ENCODE data around the gene CD34.

Gene CD34

DNA sequence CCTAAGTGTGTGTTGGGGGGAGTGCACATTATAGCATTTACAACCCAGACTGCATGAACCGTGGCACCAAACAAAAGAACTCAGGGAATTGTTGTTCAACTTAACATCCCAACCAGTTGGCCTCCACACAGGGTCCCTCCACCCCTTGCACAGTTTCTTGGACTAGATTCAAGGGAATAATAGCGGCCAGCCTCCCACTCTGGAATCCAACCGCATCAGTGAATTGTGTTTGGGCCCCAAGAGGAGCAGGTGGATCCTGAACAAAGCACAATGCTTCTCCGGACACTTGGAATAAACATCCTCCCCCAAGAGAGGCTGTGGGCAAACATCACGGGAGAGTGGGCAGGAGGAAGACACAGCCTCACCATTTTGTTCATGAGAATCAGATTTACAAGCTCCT is 18.2 kb downstream of the CD34 start:
- Histone ChIP-seq H3K4me1 (peaks cover 78% of the 10 kb centered on the region), H4K20me1 (no peaks in the 10 kb centered on the region), H3K4me2 (peak overlapping the region; percentile 94), H3K9ac (no peak overlapping the region), H3K9me3 (no peaks in the 10 kb centered on the region), H3K27ac (no peak overlapping the region), H3K4me3 (no peak overlapping the region), H3K27me3 (no peaks in the 10 kb centered on the region), H3K36me3 (no peaks in the 10 kb centered on the region)
- no peak for TF ChIP-seq Cebpa-rat (IDR thresholded peaks at IDR 0.05)

DNA sequence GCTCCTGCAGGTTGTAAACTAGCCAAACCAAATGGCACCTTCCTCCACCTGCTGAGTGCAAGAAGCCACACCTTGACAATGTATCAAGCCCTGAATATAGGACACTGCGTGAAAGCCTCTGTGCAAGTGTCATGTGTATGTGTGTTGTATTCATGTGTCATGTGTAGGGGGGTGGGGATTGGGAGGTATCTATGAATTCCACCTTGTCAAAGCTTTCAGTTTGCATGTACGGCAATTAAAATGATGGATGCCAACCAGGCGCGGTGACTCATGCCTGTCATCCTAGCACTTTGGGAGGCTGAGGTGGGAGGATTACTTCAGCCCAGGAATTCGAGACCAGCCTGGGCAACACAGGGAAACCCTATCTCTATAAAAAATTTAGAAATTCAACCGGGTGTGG is 19.8 kb downstream of the CD34 start:
- Histone ChIP-seq H3K4me1 (peaks cover 94% of the 10 kb centered on the region), H3K27me3 (no peaks in the 10 kb centered on the region), H3K27ac (peak overlapping the region; percentile 73; the same call in 1 of the 2 replicates), H3K36me3 (no peaks in the 10 kb centered on the region), H4K20me1 (no peaks in the 10 kb centered on the region), H3K9me3 (no peaks in the 10 kb centered on the region), H3K9ac (peak overlapping the region; percentile 55; the same call in 1 of the 2 replicates), H3K4me2 (peak overlapping the region; percentile 94), H3K4me3 (peak overlapping the region; percentile 34; the same call in 1 of the 2 replicates)
- TF ChIP-seq Cebpa-rat (IDR thresholded peaks at IDR 0.05): no peak

DNA sequence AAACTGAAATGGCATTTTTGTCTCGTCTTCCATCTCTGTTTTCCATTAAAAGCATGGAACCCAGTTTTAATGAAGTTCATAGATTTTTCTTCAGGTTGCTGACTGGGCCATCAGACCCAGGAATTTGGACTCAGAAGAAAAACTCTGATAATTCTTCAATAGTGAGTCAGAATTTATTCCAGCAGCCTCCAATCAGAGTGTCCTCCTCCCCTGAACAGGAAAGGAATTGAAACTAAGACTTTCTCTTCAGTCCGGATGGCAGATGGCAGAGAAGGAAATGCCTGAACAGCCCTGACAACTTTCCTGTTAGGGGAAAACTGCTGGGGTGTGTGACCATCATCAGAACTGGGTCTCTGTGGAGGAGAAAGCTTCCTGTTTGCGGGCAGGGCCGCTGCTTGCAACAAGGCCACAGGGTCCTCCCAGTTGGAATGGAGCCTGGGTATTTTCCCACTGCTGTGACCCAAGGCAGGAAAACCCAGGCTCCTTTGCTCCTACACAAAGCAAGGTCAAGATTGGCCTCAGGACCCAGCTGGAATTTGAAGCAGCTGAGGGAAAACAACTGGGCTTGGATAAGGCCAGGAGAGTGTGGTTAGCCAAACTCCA is 20.7 kb downstream of the CD34 start:
- TF ChIP-seq Cebpa-rat (IDR thresholded peaks at IDR 0.05): no peak
- peak overlapping the region; percentile 34; the same call in 1 of the 2 replicates for H3K4me3 ChIP-seq
- no peaks in the 10 kb centered on the region for H3K27me3 ChIP-seq
- H3K4me2 ChIP-seq: peak overlapping the region; percentile 94
- H3K4me1 ChIP-seq: peaks cover 100% of the 10 kb centered on the region
- no peaks in the 10 kb centered on the region for H4K20me1 ChIP-seq
- peak overlapping the region; percentile 73 for H3K27ac ChIP-seq
- no peaks in the 10 kb centered on the region for H3K9me3 ChIP-seq
- H3K36me3 ChIP-seq: no peaks in the 10 kb centered on the region
- H3K9ac ChIP-seq: peak overlapping the region; percentile 55; the same call in 1 of the 2 replicates

DNA sequence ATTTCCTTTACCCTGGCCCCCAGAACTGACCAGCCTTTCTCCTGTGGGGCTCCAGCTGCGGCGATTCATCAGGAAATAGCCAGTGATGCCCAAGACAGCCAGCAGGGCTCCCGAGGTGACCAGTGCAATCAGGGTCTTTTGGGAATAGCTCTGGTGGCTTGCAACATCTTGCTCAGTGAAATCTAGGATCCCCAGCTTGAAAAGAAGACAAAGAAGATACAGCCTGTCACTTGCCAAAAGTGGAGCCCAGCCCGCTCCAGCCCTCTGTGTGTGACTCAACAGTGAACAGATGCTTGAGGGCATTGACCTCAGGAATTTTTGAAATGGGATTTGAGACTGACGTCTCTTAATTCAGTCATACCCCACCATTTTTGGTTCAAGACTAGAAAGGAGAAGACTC is 22.3 kb downstream of the CD34 start:
- Histone ChIP-seq H3K9me3 (no peaks in the 10 kb centered on the region), H3K27ac (no peak overlapping the region), H3K4me2 (peak overlapping the region; percentile 94), H3K4me3 (no peak overlapping the region), H3K27me3 (no peaks in the 10 kb centered on the region), H4K20me1 (no peaks in the 10 kb centered on the region), H3K4me1 (peaks cover 98% of the 10 kb centered on the region), H3K36me3 (no peaks in the 10 kb centered on the region), H3K9ac (no peak overlapping the region)
- no peak for TF ChIP-seq Cebpa-rat (IDR thresholded peaks at IDR 0.05)

DNA sequence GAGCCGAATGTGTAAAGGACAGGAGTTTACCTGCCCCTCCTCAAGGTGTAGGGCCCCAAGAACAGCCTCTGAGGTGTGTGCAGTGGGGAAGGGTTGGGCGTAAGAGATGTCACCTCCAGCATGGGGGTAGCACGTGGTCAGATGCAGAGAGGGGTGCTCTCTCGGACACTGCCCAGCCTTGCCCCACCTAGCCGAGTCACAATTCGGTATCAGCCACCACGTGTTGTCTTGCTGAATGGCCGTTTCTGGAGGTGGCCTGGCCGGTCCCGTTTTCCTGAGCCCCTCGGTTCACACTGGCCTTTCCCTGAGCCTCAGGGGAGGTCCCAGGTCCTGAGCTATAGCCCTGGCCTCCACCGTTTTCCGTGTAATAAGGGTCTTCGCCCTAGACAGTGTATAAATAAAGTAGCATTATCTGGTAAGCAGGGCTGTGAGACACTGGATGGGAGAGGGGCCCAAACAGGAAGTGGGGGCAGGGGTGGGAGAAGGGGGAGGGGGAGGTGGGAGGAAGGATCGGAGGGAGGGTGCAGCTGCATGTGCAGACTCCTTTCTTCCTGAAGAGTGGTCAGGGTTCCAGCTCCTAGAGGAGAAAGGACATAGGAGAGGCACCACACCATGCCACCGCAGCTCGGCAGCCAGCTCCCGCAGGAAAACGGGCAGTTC is 23.3 kb downstream of the CD34 start:
- Histone ChIP-seq H3K27me3 (no peaks in the 10 kb centered on the region), H3K4me1 (peaks cover 98% of the 10 kb centered on the region), H3K9me3 (no peaks in the 10 kb centered on the region), H3K4me3 (no peak overlapping the region), H4K20me1 (no peaks in the 10 kb centered on the region), H3K4me2 (peak overlapping the region; percentile 94), H3K9ac (no peak overlapping the region), H3K27ac (no peak overlapping the region; the same call in 1 of the 2 replicates), H3K36me3 (no peaks in the 10 kb centered on the region)
- TF ChIP-seq Cebpa-rat (IDR thresholded peaks at IDR 0.05): no peak

DNA sequence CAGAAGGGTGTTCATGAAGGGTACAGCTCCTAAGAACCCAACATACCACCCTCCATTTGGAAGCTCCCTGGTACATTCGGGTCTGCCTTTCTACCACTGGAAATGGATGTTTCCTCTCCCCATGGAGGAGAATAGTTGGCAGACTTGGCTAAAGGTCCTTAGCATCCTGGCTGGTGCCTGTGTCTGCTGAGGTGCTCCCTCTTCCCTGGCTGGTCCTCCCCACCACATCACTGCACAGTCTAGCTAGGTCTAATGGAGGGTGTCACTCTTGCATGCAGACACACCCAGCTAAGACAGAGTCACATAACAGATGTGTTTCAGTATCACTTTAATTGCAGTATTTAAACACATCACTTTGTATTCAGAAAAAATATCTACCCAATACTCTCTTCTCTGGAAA is 24.7 kb downstream of the CD34 start:
- no peaks in the 10 kb centered on the region for H4K20me1 ChIP-seq
- no peak overlapping the region for H3K4me3 ChIP-seq
- H3K9me3 ChIP-seq: no peaks in the 10 kb centered on the region
- no peaks in the 10 kb centered on the region for H3K27me3 ChIP-seq
- peaks cover 88% of the 10 kb centered on the region for H3K4me1 ChIP-seq
- no peak overlapping the region for H3K27ac ChIP-seq
- TF ChIP-seq Cebpa-rat (IDR thresholded peaks at IDR 0.05): no peak
- H3K9ac ChIP-seq: no peak overlapping the region
- no peaks in the 10 kb centered on the region for H3K36me3 ChIP-seq
- peak overlapping the region; percentile 94 for H3K4me2 ChIP-seq

DNA sequence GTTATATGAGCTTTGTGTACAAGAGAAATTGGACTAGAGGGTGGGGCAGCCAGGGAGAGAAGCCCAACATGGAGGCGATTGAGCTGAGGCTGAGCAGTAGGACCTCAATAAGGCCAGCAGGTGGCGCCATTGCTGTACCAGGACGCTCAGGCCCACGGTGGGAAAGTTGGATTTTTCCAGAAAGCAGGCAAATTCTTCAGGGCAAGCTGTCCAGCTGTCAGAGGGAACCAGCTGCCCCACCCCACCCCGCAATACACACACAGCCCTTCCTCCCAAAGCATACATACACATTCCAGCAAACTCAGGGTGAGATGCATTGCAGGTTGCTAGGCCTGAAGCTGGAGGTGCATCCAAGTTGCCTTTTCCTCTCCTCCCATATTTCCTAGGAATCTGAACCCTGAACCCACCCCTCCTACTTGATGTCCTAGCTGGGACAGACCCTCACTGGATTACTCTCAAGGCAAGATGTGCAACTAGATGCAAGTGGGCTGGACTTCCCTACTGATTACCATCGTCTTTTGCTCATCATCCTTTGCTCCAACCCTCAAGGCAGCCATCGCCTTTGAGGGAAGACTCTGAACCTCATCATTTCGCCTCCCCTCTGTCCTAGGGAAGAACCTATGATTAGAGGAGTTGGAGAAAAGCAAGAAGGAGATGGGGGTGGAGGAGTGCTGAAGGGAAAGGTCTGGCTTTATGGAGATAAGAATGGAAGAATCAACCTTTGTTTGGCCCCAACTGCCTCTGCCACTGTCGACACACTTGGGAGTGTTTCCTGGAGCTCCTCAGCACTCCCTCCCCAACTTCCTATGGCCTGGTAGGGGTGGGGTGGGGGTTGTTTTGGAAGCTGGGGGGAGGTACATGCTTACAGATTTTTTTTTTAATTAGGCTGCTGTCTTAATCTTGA is 25.5 kb downstream of the CD34 start:
- Histone ChIP-seq H3K4me3 (no peak overlapping the region), H3K4me2 (peak overlapping the region; percentile 94), H4K20me1 (no peaks in the 10 kb centered on the region), H3K9me3 (no peaks in the 10 kb centered on the region), H3K27me3 (no peaks in the 10 kb centered on the region), H3K4me1 (peaks cover 79% of the 10 kb centered on the region), H3K9ac (no peak overlapping the region), H3K36me3 (no peaks in the 10 kb centered on the region), H3K27ac (no peak overlapping the region)
- no peak for TF ChIP-seq Cebpa-rat (IDR thresholded peaks at IDR 0.05)

DNA sequence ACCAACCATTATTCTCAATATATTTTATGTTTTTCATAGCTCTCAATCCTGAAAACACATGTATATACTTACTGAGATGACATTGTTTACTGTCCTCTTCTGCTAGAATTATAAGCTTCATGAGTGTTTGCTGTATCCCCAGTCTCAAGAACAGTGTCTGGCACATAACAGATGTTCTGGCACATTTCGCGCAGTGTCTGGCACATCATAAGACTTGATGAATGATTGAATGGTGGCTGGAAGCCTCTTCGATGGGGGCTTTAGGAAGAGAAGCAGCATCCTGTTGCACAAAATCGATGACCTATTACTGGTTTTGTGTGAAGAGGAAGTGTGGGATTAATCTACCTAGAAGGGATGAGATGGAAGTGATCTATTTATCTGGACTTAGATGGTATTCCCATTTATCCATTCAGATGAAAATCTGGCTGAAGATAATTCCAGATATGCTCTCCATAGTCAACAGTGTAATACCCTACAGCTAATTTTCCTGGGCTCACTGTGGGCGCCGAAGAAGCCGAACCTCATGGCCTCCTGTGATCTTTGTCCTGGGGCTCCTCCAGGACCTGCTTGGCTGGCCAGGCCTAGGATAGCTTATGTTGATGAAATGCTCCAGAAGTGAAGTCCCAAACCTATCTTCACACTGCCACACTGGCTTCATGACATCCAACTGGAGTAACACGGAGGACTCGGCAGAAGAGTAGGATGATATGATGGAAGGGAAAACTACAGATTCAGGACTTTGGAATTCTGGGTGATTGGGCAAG is 26.5 kb downstream of the CD34 start:
- Histone ChIP-seq H3K4me2 (no peak overlapping the region), H3K27me3 (no peaks in the 10 kb centered on the region), H4K20me1 (no peaks in the 10 kb centered on the region), H3K4me3 (no peak overlapping the region), H3K36me3 (no peaks in the 10 kb centered on the region), H3K27ac (no peak overlapping the region), H3K9me3 (no peaks in the 10 kb centered on the region), H3K9ac (no peak overlapping the region), H3K4me1 (peaks cover 70% of the 10 kb centered on the region)
- TF ChIP-seq Cebpa-rat (IDR thresholded peaks at IDR 0.05): no peak

DNA sequence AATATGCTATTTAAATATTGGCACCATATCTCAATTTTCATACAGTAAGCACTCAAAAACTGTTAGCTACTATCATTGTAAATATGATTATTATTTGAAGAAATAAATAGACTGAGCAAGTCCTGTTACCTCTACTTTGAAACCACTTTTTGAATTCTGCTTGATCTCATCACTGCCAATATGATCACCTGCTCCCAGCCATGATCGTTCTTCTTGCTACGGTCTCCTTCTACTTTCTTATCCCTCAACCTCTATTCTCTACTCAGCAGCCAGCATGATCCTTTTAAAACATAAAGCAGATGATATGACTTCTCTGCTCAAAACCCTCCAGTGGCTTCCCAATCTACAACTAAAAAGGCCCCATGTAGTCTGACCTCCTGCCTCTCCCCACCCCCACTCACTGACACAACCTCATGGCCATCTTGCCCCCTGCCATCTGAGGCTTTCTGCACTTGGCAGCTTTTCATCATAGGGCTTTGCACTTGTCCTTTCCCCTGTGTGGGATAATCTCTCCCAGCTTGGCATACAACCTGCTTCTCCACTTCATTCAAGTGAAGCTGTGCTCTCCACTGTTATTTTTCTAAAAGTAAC is 27.2 kb downstream of the CD34 start:
- Histone ChIP-seq H3K4me2 (peak overlapping the region; percentile 73), H3K4me3 (no peak overlapping the region), H3K9ac (no peak overlapping the region), H4K20me1 (no peaks in the 10 kb centered on the region), H3K27ac (no peak overlapping the region), H3K4me1 (peaks cover 63% of the 10 kb centered on the region), H3K9me3 (no peaks in the 10 kb centered on the region), H3K36me3 (no peaks in the 10 kb centered on the region), H3K27me3 (no peaks in the 10 kb centered on the region)
- TF ChIP-seq Cebpa-rat (IDR thresholded peaks at IDR 0.05): no peak
